ENCODE measurements around the gene ISL1. TPM values are rescaled to one million over a fixed set of nuclear protein-coding genes. Genes with fewer than 3 reads are reported as not detected.

ISL1 gene
- total and polyA plus RNA-seq, 10 donors = 0.04 to 0.27 (median 0.09) TPM; not detected in 7

GRCh38 chr5:51394609-51395008, 11.4 kb downstream of the ISL1 start:
- WGBS, 5 donors = 38 to 50% (median 48%) methylated on average over 2 of the region's 2 CpGs
- Histone ChIP-seq H3K4me1 (peaks cover 0 to 7% (median 1%) of the 10 kb centered on the region in 6 donors), H3K27me3 (replicated peaks in 1 of 7) (peaks cover 4 to 97% (median 43%) of the 10 kb centered on the region in 7 donors), H3K4me3 (no peak overlapping the region), H3K9me3 (peaks cover 0 to 5% (median 0%) of the 10 kb centered on the region in 8 donors), H3K27ac (no peak overlapping the region), H3K36me3 (no peaks in the 10 kb centered on the region)
- TF ChIP-seq CTCF (IDR thresholded peaks at IDR 0.05 in 8 of 11, conservative IDR thresholded peaks at IDR 0.05 in 3 of 11) (no peak), POLR2AphosphoS5 (IDR thresholded peaks at IDR 0.05) (no peak), POLR2A (IDR thresholded peaks at IDR 0.05) (no peak)
- intact Hi-C loops (cut with DNase I; ENCODE audit: low total_unique reads) = no loop called here
- no peak for DNase-seq

GRCh38 chr5:51395245-51395644, 12.0 kb downstream of the ISL1 start:
- TF ChIP-seq POLR2A (IDR thresholded peaks at IDR 0.05) = no peak
- H3K27me3 ChIP-seq (replicated peaks in 1 of 7) = peaks cover 4 to 97% (median 40%) of the 10 kb centered on the region in 7 donors
- peaks cover 0 to 3% (median 0%) of the 10 kb centered on the region in 6 donors for H3K4me1 ChIP-seq
- no peaks in the 10 kb centered on the region for H3K36me3 ChIP-seq
- intact Hi-C loops (cut with DNase I; ENCODE audit: low total_unique reads) = no loop called here
- H3K27ac ChIP-seq = no peak overlapping the region
- H3K4me3 ChIP-seq = no peak overlapping the region
- 38 to 44% (median 41%) methylated on average over 5 to 6 of the region's 6 CpGs for WGBS, 5 donors
- no peak for DNase-seq
- H3K9me3 ChIP-seq = peaks cover 0 to under 1% (median 0%) of the 10 kb centered on the region in 8 donors

GRCh38 chr5:51395666-51396356, 12.6 kb downstream of the ISL1 start:
- 30 to 35% (median 31%) methylated on average over 10 of the region's 10 CpGs for WGBS, 5 donors
- peaks cover 4 to 92% (median 36%) of the 10 kb centered on the region in 7 donors for H3K27me3 ChIP-seq (replicated peaks in 1 of 7)

GRCh38 chr5:51396797-51397196, 13.5 kb downstream of the ISL1 start:
- Histone ChIP-seq H3K4me3 (no peak overlapping the region), H3K4me1 (peaks cover 0 to 3% (median 0%) of the 10 kb centered on the region in 6 donors), H3K36me3 (no peaks in the 10 kb centered on the region), H3K27me3 (replicated peaks in 1 of 7) (peaks cover 4 to 82% (median 31%) of the 10 kb centered on the region in 7 donors), H3K27ac (no peak overlapping the region), H3K9me3 (no peaks in the 10 kb centered on the region)
- intact Hi-C loops (cut with DNase I; ENCODE audit: low total_unique reads) = no loop called here
- no peak for TF ChIP-seq CTCF (IDR thresholded peaks at IDR 0.05 in 8 of 11, conservative IDR thresholded peaks at IDR 0.05 in 3 of 11)
- no peak for TF ChIP-seq POLR2AphosphoS5 (IDR thresholded peaks at IDR 0.05)
- no peak for TF ChIP-seq POLR2A (IDR thresholded peaks at IDR 0.05)
- WGBS, 5 donors = 29 to 40% (median 34%) methylated on average over 4 of the region's 4 CpGs
- no peak for DNase-seq

More at GRCh38 chr5:51395666-51396356, 12.6 kb downstream of the ISL1 start:
- Histone ChIP-seq H3K9me3 (no peaks in the 10 kb centered on the region), H3K36me3 (no peaks in the 10 kb centered on the region), H3K27ac (no peak overlapping the region), H3K4me1 (peaks cover 0 to 3% (median 0%) of the 10 kb centered on the region in 6 donors), H3K4me3 (no peak overlapping the region)
- TF ChIP-seq POLR2A (IDR thresholded peaks at IDR 0.05) (no peak), CTCF (IDR thresholded peaks at IDR 0.05 in 8 of 11, conservative IDR thresholded peaks at IDR 0.05 in 3 of 11) (no peak), POLR2AphosphoS5 (IDR thresholded peaks at IDR 0.05) (no peak)
- DNase-seq = no peak
- intact Hi-C loops (cut with DNase I; ENCODE audit: low total_unique reads) = no loop called here

Data from spleen (tissue), 11 donors.